ENCODE data around the gene DGKB.
A peak's percentile ranks its signal among the peaks of the same experiment; 100 is the strongest.

DGKB gene

DNA sequence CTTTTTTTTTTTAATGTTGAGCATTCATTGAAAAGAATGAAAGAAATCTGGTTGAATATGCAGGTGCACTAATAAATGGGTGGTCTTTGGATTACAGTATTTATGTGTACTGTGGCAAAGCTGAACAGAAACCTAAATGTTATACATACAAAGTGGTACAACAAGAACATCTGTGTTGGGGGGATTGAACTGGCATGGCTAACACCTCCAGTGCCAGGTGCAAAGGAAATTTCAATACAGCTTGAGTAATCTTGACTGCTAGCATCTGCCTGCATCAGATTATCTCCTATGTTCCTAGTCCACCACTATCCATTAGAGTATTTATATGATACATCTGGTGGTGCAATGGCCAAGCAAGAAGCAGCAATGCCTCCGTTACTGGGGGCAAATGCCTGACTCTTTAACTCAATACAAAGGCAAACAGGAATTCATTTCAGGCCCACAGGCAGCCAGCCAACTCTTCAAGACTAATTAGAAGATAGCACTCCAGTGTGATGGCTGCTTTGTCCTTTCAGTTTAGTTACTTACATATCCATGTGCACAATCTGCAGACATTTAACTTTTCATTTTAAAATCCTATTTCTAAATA, 692.6 kb downstream of the DGKB start:
- no peak for DNase-seq (ENCODE audit: low read depth)

DNA sequence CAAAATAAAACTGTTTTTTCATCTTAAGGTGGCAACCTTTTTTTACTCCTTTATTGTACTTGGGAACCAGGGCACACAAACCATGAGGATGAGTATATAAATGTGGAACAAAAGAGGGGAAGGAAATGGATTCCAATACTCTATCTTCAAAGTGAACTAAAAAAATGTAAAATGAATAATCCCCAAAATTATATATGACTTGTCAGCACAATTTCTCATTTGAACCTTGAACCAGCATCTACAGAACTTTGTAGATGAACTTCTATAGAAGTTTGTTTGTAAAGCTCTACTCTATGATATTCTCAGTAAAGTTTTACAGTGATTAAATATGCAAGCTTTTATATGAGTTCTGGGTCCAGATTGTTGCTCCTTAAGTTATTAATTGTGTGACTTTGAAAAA, 694.8 kb downstream of the DGKB start:
- no peak for DNase-seq (ENCODE audit: low read depth)

DNA sequence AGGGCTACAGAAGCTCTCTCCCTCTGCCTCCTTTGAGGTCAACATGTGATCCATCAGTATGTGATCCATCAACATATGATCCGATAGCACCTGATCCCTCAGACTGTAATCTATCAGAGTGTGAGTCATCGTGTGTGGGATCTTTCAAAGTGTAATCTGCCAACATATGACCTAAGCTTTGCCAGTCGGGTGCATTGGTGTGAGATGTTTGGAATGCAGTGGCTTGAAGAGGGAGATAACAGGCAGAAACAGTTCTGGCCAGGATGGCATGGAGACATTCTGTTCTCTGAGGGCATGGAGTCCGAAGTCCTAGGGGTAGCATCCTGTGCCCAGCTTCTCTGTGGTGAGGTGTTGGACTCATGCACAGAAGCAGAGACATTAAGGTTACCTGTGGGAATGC, 695.4 kb downstream of the DGKB start:
- DNase-seq (ENCODE audit: low read depth), result peak; percentile 41

DNA sequence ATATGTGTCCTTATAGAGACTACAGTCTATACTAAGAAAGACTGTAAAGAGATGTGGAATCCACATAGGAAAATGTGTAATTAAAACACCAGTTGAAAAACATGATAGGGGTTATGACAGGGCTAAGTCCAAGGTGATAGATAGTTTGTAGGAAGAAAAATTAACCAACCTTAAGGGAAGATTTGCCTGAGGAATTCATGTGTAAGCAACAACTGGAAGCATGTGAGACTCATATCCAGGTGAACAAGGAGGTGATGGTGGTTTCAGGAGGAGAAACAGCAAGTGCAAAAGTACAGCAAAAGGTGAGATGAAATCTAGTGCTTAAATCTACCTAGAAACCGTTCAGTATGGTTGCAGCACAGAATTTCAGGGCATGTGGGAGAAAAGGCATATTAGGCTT, 696.4 kb downstream of the DGKB start:
- DNase-seq (ENCODE audit: low read depth), result no peak

DNA sequence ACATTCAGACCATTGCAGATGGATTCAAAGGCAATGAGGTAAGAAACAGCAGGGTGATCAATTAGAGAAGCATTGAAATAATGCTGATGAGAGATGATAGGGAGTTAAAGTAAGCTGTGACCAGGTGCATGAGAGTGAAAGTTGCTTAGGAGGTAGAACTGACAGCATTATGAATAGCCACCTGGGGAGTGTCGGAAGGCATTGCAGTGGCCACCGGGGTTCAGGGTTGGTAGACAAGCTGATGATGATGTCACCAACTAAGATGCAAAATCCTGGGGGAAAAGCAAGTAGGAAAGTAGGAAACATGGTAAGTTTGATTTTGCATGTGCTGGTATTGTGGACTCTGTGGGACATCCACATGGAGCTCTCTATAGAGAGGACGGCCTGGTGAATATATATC, 701.2 kb downstream of the DGKB start:
- no peak for DNase-seq (ENCODE audit: low read depth)

DNA sequence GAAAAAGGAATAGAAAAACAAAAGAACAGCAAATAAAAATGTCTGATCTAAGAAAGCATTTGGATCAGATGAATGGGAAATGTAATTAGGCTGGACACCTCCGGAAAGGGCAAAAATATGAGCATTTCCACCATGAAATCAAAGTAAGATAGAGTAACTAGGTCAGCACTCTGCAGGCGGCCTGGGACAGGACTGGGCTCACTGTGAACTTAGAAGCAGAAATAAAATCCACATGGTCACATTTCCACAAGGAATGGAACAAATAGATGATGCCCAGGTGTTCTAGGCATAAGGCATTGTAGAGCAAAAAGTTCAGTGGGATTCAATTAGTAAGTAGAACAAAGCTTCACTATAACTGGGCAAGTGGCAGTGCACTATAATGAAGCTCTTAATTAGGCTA, 703.2 kb downstream of the DGKB start:
- no peak for DNase-seq (ENCODE audit: low read depth)

DNA sequence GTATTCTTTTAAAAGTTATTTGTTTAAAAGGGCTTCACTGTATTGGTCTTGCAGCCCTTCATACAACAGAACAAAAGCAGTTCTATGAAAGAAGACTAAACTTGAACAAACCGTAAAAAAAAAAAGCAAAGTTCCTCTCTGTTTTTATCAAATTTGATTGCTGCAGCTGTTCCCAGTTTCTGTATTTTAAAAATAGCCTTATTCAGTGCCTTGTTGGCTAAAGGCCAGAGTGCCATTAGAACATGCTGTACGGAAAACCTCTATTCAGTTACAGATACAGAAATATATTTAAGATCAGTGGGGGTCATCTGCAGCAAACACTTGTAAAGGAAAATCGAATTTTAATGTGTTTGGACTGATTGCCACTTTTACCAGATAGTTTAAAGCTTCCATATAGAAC, 705.3 kb downstream of the DGKB start:
- DNase-seq (ENCODE audit: low read depth), result no peak

DNA sequence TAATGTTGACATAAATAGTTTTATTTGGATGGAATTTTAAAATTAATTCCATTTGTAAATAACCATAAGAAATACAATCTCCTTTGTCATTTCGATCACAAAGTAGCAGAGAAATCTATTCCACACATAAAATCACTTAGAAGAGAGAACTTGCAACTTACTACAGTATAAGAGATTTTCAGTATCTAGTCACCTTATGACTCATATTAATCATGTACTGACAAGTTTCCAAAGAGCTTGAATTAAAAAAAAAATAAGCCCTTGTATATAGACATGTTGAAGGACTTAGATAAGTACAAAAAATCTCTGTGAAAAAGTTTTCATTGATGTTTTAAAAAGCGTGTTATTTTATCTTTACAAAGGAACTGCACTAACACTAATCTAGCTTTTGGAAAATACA, 706.0 kb downstream of the DGKB start:
- peak; percentile 68 for DNase-seq (ENCODE audit: low read depth)

DNA sequence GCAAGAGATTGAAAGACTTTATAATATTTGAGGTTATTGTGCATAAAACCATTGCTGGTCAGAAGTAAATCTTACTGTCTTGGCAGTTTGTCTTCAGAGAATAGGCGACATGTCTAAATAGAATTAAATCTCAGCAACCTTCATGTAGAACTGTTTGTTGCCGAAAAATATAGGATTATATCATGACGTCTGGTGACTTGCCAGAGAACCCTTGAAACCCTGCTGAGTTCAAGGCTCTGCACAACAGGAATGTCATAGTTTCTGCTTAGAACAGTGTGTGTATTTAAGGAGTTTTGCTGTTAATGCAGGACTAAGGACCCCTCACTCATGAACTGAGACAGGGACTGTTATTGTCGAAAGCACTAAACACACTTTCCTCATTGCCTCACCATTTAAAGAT, 706.7 kb downstream of the DGKB start:
- DNase-seq (ENCODE audit: low read depth), result no peak

DNA sequence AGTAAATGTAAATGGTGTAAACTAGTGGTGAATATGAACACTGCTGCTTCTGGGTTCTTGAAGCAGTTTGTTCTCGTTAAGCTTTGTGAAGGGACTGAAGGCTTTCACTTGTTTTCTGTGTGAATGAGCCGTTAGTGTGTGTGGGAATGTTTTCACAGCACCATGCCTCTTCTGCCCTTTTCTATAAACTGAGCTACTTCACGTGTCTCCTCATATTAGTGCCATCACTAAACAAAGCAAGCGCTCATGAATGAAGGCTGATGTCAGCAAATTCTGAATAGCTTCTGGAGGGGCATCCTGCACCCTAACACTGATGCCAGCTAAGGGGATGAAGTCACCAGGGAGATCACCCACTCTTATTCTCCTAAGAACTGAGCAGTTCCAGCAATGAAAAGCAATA, 707.5 kb downstream of the DGKB start:
- DNase-seq (ENCODE audit: low read depth), result no peak

DNA sequence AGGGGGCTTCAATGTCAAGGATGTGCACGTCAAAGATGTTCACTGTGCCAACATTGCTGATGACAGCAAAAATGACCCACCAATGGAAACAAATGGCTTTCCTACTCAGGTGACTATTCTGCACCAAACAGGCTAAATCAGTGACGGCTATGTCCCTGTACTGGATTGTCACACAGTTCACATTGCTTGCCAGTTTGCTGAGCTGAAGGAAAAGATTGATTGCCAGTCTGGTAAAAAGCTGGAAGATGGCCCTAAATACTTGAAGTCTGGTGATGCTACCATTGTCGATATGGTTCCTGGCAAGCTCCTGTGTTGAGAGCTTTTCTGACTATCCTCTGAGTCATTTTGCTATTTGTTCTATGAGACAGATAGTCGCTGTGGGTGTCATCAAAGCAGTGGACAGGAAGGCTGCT, 710.9 kb downstream of the DGKB start:
- peak; percentile 88 for DNase-seq (ENCODE audit: low read depth)

DNA sequence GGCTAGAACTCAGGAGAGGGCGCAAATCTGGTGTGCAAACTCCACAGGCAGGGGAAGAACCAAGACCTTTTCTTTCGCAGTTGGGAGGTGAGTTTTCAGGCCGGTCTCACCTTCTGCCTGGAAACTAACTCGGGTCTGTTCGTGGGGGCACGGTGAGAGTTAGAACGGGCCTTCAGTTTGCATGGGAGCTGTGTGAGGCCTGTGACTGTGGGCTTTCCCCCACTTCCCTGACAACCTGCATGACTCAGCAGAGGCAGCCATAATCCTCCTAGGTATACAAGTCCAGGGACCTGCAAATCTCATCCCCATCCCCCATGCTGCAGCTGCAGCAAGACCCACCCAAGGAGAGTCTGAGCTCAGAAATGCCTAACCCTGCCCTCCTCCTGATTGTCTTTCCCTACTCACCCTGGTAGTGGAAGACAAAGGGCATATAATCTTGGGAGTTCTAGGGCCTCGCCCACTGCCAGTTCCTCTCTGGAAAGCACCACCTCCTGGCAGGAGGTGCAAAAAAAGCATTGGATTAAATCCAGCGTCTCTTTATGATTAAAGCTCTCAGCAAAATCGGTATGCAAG, 718.2 kb downstream of the DGKB start:
- DNase-seq (ENCODE audit: low read depth), result no peak

DNA sequence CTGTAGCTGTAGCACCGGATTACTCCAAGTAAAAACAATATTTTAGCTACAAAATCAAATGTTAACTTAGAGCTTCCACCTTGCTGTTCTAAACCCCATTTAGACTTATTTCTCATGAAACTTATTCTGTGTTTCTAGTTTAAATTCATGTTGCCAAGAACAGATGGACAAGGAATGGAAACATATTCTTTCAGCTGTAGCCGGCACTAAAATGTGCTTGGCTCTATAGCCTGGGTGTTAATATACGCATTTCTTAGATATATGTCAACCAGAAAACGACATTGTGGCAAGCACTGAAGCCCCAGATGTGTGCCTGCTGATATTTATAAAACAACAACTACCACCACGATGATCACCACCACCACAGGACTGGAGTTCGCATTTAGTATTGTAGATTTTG, 722.8 kb downstream of the DGKB start:
- DNase-seq (ENCODE audit: low read depth), result no peak

DNA sequence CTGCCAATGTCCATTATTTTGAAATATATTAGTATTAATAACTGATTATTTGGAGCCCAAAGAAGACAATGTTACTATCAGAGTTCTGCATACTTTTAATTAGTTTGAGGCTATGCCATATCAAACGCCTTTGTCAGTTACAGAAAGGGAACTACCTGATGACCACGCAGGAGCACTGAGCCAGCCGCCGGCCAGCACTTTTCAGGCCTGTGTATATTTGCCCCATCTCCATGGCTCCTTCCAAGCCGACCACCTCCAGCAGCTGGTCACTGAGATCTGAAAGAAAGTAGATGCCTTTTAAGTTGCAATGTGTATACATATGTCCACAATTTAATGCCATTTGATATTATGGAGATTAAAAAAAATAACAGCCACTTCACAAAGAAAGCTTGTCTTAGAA, 724.7 kb downstream of the DGKB start:
- no peak for DNase-seq (ENCODE audit: low read depth)

DNA sequence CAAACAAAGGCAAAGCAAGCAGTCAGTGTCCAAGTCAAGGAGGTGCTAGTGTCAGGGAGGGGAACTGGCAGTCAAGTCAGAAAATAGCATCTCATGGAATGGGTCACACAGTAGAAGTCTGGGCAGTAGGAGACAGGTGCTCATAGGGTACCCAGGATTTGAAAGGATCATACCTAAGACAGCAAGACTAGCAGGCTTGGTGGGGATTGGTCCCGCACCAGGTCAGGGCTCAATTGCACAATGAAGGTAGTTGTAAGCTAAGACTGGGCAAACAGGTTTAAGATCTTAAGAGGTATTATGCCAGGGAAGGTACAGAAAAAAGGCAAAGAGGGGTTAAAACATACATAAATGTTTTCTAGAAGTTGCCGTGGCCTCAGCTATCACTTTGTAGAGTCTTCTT, 731.7 kb downstream of the DGKB start:
- DNase-seq (ENCODE audit: low read depth), result no peak

DNA sequence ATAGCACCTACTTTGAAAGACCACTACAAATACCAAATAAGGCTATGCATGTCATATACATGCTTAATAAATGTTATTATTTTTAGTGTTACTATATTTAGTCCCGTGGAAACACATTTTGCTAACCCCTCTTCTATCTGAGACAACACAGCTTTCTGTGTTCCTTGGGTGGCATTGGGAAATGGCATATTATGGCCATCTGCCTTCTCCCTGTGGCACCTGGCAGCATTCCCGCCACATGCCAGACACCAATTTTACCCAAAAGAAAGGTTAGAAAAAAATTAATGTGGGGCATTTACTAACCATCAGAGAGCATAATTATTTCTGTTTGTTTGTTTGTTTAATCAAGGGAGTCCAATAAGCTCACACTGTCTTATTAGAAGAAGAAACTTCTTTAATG, 744.4 kb downstream of the DGKB start:
- DNase-seq (ENCODE audit: low read depth), result no peak

DNA sequence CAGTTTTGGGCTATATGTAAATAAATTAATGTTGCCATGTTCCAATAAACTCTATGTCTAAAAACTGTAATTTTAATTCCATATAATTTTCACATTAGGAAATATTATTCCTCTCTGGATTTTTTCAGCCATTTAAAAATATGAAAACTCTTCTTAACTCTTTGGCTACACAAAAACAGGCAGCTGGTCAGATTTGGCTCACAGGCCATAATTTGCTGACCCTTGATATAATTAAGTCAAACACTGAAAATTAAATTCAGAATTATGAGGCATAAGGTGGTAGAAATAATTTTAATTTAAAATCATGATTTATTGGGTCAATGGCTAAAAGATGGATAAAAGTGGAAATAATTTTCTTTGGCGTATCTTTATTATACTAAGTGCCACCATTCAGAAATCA, 746.1 kb downstream of the DGKB start:
- DNase-seq (ENCODE audit: low read depth), result no peak

DNA sequence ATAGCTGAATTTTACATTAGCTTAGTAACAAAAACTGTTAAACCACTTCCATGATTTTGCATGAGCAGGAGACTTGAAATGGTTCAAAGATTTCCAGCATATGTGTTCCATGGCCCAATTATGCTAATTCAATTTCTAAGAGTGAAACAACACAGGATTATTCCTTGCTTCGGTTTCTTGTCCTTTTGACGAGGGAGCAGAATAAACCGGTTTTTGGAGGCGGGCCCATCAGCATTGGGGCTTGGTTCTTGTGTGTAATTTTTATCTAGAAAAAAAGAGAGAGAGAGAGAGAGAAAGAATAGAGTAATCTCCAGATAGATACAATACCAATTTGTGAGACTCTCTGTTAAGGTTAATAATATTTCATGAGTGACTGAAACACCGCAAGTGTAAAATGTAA, 753.6 kb downstream of the DGKB start:
- DNase-seq (ENCODE audit: low read depth), result no peak

DNA sequence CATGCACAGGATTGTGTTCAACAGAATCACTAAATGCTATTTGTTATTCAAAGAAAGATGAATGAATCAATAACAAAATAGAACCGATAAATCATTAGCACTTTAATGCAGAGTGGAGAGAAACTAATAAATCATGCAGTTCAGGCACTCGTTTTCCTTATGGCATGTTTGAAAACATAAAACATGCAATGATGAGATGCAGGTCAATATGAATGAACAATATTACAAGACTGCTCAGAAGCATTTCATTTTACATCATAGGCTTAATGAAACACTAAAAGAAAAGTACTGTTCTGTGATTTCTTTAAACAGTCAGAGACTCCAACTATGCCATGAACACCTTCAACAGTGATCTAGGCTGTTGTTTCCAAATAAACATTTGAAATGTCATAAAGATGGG, 755.0 kb downstream of the DGKB start:
- DNase-seq (ENCODE audit: low read depth), result no peak

DNA sequence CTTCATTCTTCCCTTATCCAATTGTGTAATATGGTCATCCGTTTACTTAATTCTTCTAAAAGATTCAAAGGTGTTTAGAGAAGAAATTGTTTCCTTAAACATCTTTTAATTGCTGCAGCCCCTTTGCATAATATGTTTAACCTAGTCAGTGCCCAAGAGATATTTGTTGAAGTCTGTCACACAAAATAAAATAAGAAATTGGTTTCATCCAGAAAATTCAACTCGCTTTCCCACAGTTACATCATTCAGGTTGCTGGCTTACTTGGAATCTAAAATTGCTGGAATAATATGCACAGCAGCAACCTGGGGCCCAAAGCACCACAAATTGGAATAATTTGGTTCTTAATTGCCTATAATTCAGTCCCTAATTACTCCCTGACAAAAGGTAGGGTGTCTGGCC, 758.0 kb downstream of the DGKB start:
- DNase-seq (ENCODE audit: low read depth), result no peak

DNA sequence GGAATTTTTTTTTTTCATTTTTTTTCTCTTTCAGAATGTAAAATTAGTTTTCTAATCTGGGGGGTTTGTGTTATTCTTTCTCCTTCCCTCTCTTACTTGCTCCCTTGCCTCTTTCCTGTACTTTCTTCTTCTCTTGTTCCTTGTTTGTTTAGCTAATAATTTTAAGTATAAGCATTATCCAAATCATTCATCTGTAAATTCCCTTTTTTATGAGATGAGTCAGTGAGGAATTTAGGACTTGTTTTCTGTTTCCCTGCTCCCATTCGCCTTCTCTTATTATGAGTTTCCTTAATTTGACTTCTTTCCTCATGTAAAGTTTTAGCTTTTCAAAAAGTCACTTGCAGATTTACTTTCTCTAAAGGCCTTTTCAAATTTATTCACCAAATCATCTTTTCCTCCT, 758.4 kb downstream of the DGKB start:
- DNase-seq (ENCODE audit: low read depth), result no peak

DNA sequence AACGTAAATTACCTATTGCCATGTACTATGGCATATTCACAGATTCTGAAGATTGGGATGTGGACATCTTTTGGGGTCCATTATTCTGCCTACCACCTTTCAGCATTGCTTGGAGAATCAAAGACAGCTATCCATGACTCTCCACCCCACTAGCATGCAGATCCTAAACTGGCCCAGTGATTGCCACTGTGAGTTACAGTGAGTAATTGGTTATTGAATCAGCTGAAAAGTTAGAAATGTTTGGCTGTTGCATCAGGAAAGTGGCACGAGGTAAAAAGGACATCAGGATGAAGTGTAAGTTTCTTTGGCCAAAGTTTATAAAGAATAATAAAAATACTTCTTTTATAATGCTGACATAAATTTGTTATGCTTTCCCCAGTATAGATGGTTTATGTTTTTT, 764.9 kb downstream of the DGKB start:
- peak; percentile 27 for DNase-seq (ENCODE audit: low read depth)

DNA sequence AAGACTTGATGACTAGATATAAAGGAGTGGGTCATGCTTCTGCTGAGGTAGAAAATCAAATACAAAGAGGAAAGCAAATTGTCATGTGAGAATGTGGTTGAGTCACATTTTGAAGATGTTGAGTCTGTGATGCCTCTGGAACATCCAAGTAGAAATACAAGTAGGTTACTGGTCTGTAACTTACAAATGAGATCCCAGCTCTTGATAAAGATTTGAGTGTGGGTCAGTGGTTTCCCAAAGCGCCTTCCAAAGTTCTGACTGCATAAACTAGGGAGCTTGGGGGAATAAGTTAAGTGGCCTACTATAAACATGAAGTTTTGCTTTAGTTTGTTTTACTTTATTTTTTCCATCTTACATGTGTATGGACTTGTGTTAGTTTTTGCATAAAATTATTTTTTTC, 768.8 kb downstream of the DGKB start:
- no peak for DNase-seq (ENCODE audit: low read depth)

DNA sequence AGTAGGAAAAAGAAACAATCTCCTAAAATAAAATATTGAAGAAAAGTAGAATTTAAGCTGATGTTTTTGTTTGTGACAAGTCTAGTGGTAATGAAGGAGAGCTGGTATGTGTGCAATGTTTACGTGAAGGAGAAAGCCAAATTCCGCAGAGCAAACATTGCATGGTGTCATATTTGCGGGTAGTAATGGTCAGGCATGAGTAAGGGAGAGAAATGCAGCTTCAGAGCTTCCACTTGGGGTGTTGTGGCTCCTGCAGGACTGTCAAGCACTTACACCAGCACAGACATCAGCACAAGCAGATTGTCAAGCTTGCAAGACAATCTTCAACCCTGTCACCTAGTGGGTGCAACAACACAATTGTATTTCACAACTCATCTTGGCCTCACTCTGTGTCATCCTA, 776.6 kb downstream of the DGKB start:
- peak; percentile 21 for DNase-seq (ENCODE audit: low read depth)

DNA sequence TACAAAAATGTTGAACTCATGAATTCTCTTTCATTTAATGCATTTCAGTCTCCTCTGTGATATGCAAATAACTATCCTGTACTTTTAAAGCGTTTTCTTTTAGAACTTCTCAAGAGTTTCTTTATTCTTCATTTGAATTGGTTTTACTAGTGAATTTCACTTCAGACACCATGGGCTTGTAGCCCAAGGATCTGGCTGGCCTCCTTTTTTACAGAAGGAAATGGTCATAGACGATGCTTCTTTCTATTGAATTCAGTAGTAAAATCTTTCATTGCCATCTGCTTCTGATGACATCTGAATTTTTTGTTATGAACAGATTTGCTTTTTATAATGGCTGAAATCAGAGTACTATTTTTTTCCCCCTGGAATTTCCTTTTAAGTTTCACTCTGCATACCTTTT, 777.8 kb downstream of the DGKB start:
- no peak for DNase-seq (ENCODE audit: low read depth)

Data from ELR (cell line).